ENCODE measurements around the gene IQCF6.

DNA sequence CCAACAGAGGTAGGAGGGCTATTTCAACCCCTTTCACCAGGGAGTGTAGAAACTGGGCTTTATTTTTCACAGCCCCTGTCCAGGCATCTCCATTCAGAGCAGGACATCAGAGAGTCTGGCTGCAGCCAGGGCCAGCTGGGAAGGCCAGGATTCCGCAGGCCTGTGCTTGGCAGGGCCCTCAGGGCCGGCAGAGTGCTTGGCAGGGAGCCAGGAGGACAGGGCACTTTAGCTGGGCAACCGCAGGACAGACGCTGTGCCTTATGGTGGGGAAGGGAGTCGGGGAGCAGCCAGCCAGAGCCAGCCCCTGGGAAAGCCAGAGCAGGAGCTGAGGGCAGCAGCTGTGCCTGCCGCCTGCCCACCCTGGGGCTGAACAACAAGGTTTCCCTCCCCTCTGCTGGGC, 34.5 kb upstream of the IQCF6 start:
- TF ChIP-seq POLR2A (IDR thresholded peaks at IDR 0.05) (no peak), POLR2AphosphoS5 (IDR thresholded peaks at IDR 0.05) (no peak)
- TF ChIP-seq, protein P1, sequence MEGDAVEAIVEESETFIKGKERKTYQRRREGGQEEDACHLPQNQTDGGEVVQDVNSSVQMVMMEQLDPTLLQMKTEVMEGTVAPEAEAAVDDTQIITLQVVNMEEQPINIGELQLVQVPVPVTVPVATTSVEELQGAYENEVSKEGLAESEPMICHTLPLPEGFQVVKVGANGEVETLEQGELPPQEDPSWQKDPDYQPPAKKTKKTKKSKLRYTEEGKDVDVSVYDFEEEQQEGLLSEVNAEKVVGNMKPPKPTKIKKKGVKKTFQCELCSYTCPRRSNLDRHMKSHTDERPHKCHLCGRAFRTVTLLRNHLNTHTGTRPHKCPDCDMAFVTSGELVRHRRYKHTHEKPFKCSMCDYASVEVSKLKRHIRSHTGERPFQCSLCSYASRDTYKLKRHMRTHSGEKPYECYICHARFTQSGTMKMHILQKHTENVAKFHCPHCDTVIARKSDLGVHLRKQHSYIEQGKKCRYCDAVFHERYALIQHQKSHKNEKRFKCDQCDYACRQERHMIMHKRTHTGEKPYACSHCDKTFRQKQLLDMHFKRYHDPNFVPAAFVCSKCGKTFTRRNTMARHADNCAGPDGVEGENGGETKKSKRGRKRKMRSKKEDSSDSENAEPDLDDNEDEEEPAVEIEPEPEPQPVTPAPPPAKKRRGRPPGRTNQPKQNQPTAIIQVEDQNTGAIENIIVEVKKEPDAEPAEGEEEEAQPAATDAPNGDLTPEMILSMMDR (IDR thresholded peaks at IDR 0.05) = no peak

All from gastroesophageal sphincter (tissue), 3 donors.